GM10266 (cell line): Measurements from ENCODE around the gene SYT9.

Source experiments
- DNase-seq: peaks from one replicate; pipeline ENCODE4 v3.0.0; 2012; ENCODE audit errors: extremely low spot score
- TF ChIP-seq, protein P1 (sequence below): IDR thresholded peaks from 2 replicates; pipeline ENCODE4 v1.5.1; 2012; ENCODE audit warnings: mild to moderate bottlenecking, low read depth; ENCODE audit not compliant: control insufficient read depth, insufficient read depth; ENCODE audit errors: missing control alignments

The SYT9 gene

DNA sequence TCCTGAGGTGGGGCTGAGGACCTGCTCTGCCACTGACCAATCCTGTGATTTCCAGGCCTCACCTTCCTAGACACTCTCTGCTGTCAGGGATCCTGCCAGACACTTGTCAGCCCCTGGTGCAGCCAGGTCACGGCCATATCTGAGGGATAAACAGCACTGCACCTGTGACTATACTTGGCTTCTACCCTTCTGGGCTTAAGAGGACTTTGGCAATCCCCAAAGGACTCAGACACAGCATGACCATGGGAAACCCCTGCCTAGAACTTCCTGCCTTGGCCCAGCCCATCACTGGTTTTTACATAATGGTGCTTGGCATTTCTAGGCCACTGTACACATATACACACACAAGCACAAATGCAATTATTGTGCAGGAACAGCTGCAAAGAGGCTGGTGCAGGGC lies 222.0 kb downstream of the SYT9 start:
- TF ChIP-seq, protein P1, sequence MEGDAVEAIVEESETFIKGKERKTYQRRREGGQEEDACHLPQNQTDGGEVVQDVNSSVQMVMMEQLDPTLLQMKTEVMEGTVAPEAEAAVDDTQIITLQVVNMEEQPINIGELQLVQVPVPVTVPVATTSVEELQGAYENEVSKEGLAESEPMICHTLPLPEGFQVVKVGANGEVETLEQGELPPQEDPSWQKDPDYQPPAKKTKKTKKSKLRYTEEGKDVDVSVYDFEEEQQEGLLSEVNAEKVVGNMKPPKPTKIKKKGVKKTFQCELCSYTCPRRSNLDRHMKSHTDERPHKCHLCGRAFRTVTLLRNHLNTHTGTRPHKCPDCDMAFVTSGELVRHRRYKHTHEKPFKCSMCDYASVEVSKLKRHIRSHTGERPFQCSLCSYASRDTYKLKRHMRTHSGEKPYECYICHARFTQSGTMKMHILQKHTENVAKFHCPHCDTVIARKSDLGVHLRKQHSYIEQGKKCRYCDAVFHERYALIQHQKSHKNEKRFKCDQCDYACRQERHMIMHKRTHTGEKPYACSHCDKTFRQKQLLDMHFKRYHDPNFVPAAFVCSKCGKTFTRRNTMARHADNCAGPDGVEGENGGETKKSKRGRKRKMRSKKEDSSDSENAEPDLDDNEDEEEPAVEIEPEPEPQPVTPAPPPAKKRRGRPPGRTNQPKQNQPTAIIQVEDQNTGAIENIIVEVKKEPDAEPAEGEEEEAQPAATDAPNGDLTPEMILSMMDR, result no peak
- DNase-seq, result peak; percentile 46

DNA sequence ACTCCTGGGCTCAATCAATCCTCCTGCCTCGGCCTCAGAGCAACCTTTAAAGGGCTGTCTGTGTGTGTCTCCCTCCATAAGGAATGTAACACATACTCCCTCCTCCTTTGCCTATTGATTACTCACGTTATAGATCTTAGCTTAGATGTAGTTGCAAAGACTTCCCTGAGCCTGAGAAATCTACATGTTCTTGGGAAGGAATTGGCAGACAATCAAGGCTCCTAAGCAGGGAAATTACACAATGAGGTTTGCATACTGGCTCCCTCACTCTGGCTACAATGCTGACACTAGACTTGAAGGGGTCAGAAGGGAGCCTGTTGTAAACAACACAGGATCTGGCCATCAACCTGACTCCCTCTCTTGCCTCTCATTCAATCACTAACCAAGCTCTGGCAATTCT lies 228.4 kb downstream of the SYT9 start:
- no peak for DNase-seq
- TF ChIP-seq, protein P1, result no peak

DNA sequence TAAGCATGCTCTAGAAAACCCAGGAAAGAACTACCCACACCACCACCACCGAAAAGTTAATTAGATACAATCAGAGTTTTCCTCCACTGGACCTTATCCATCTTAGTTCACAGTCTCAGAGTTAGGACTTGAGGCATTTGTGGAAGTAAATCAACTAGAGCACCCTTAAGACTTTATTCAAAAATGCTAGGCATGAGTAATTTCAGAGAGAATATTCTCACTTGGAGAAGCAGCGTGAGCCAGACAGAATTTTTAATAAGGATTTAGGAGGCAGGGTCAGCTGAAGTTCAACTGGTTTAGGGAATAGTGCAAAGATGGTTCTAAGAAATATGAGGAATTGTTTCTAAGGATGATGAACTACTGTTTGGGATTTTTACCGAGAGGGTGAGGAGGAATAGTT lies 232.4 kb downstream of the SYT9 start:
- no peak for DNase-seq
- TF ChIP-seq, protein P1, result no peak

DNA sequence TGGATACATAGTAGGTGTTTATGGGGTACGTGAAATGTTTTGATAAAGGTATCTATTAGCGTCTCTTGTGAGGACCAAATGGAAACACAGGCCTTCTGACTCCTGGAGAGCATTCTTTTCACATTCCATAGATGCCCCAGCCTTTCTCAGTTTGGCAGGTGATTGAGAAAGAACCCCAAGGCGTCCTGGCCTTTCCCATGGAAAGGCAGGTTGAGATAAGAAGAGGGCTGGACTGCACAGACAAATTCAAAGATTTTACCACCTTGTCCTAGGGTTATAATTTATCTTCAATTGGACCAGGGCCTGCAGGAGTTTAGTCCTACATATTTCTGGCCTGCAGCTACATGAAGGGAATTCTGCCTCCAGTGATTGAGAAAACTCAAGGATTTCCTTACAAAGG lies 232.9 kb downstream of the SYT9 start:
- DNase-seq, result no peak
- TF ChIP-seq, protein P1, result no peak

DNA sequence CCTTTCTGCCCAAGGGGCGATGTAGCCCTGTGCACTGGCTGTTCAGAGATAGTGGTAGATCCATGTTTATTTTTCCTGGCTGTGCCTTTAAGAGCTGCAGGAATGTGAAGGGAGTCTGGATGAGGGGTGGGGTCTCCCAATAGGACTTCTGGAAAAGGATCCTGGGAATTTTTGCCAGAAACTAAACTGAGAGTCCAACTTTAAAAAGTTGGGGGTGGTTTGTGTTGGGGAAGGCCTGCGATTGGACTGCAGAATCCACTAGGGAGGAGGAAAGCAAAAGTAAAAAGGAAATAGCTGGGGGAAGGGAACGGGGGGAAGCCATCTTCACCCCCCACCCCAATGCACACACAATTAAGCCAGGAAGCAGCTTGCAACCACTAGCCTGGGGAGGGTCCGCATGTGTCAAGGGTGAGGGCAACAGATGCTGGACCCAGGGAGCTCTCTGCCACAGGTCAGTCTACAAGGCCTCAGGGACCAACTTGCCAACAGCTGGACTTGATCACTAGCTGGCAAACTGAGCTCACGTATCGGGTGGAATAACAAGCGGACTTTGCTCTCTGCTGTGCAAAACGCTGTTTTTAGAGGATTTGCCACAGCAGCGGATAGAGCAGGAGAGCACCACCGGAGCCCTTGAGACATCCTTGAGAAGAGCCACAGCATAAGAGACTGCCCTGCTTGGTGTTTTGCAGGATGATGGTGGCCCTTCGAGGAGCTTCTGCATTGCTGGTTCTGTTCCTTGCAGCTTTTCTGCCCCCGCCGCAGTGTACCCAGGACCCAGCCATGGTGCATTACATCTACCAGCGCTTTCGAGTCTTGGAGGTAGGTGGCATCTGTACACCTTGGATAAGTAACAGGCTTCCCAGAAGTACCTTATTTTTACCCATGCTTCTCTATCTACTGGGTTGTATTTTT lies 233.7 kb downstream of the SYT9 start, which contains the start of gene OLFML1:
Gene OLFML1 (plus strand): TSS at position 321 of the 912 bp plus-strand sequence. CDS start 370 bp downstream, at position 691.
- DNase-seq, result no peak
- TF ChIP-seq, protein P1, result no peak

DNA sequence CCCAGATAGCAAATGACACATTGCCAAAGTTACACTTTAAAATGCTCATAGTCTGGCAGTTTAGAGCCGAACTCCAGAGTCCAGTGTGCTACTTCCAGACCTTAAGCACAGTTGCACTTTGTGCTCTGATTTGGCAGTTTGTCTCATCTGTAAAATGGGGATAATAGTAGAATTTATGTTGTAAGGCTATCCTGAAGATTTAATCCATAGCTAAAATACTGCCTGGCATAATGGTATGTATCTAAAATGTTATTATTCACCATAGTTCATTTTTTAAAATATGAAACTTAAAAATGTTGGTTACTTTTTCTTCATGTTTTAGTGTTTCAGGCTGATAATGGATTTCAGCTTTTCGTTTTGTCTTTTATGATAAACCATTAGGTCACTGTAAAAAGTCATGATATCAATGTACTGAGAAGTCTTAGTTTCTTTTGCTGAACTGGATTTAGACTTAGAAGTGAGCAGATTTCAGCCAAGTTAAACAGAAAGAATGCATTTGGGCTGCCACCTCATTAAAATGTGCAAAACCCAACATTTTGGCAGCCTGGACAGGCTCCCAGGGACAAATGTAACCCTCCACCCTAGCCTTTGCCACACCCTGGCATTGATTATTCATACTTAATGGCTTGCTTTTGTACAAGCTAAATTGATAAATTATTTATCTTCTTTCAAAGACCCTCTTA lies 234.5 kb downstream of the SYT9 start:
- no peak for DNase-seq
- TF ChIP-seq, protein P1, result no peak

DNA sequence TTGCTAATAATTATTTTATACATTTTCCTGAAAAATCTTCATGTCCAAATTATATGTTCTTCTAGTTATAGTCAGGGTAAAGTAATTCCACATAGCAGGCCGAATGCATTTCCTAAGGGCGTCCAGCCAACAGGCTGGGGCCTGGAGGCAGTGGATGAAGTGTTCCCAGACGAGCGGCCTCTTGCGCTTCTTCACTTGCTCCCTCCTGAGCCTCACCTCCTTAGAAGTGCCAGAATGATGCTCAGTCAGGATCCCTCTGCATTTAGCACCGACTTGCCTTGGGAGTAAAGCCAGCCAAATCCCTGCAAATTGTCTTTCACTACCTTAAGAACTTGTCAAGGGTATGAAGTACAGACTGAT lies 235.1 kb downstream of the SYT9 start:
- TF ChIP-seq, protein P1, result no peak
- no peak for DNase-seq
